ENCODE results near the gene EHBP1L1.

GRCh38 chr11:65547446-65548125 lies 28.3 kb upstream of the EHBP1L1 start:
- peak; percentile 76 for TF ChIP-seq CTCF (conservative IDR thresholded peaks at IDR 0.05; ENCODE audit: low read length)
- TF ChIP-seq EZH2phosphoT487 (IDR thresholded peaks at IDR 0.05; ENCODE audit: borderline replicate concordance, low read depth, low read length) = no peak

Measured in OCI-LY7 (cell line).